KBM-7 (cell line): ENCODE results near the gene MPZL2.

Experiments used
- DNase-seq: peaks from one replicate; pipeline ENCODE4 v3.0.0-alpha.2; 2015
- in situ Hi-C: fragments of 300-500 bp; cut with MboI; formaldehyde crosslinking; loops from 2 replicates; pipeline ENCODE4 v1.14.3; 2020; ENCODE audit warnings: low sequenced_read_pairs, low pct_unique_long_range_greater_than_20kb, mixed read lengths

Gene MPZL2

DNA sequence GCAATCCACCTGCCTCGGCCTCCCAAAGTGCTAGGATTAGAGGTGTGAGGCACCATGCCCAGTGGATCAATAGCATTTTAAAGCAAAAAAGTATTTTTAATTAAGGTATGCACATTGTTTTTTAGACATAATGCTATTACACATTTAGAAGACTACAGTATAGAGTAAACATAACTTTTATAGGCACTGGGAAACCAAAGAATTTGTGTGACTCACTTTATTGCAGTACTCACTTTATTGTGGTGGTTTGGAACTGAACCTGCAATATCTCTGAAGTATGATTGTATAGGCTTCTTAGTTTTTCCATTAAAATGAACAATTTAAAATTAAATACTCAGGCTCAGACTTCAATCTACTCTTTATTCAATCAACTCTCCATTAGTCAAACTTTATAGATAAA lies 22.9 kb upstream of the MPZL2 start:
- in situ Hi-C loops: no loop called here
- no peak for DNase-seq

DNA sequence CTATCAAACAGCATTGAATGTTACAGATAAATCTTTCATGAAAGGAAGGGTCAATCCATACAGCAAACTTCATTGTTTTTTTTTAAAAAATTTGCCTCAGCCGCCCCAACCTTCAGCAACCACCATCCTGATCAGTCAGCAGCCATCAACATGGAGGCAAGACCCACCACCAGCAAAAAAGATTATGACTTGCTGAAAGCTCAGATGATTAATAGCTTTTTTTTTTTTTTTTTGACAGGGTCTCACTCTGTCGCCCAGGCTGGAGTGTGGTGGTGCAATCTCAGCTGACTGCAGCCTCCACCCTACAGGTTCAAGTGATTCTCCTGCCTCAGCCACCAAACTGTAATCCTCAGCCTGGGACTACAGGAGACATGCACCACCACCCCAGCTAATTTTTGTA lies 22.4 kb upstream of the MPZL2 start:
- in situ Hi-C loops: no loop called here
- DNase-seq: no peak

- in situ Hi-C loops: no loop called here
These were observed 19.8 kb upstream of the MPZL2 start for GRCh38 chr11:118283756-118284350.

GRCh38 chr11:118283037-118283636 lies 19.0 kb upstream of the MPZL2 start:
- in situ Hi-C loops: no loop called here
- DNase-seq: no peak

More at GRCh38 chr11:118283756-118284350, 19.8 kb upstream of the MPZL2 start:
- no peak for DNase-seq

- DNase-seq: no peak
- in situ Hi-C loops: no loop called here
These were observed 18.5 kb upstream of the MPZL2 start for GRCh38 chr11:118282606-118283005.

GRCh38 chr11:118281284-118281683 lies 17.2 kb upstream of the MPZL2 start:
- in situ Hi-C loops: no loop called here
- no peak for DNase-seq

GRCh38 chr11:118277312-118277711 lies 13.2 kb upstream of the MPZL2 start:
- DNase-seq: no peak
- in situ Hi-C loops: no loop called here

GRCh38 chr11:118276422-118276821 lies 12.3 kb upstream of the MPZL2 start:
- in situ Hi-C loops: no loop called here
- no peak for DNase-seq

DNA sequence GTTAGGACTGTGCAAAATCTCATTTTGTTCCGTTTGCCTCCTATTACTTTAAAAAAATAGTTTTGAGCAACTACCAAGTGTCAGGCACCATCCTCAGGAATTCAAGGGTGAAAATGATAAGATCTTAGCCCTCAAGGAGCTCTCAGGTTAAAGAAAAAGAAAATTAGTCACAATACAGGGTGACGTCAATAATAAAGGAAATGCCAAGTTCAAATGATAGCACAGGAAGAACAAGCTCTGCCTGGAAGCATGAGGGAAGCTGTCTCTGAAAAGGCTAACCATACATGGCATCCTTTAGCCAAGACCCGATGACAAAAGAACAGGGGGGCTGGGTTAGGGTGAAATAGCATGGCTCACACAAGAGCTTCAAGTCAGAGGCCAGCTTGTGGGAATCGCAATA lies 11.1 kb upstream of the MPZL2 start:
- in situ Hi-C loops: no loop called here
- no peak for DNase-seq

GRCh38 chr11:118274186-118274585 lies 10.1 kb upstream of the MPZL2 start:
- no peak for DNase-seq
- in situ Hi-C loops: no loop called here

DNA sequence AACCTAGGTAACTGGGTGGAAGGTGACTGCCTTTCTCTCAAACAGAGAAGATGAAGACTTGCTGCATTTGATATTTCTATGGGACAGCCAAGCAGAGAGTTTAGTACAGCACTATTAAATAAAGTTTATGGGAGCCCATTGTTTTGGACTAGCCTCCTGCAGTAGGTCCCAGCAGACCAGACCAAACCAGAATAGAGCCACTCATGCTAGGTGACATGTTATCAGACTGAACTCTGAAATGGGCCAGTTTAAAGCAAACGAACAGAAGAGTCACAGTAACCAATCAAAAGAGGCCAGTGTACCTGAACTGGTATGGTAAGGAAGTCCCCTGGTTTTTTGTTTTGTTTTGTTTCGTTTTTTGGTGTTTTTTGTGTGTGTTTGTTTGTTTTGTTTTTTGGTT lies 7.9 kb upstream of the MPZL2 start:
- DNase-seq: no peak
- in situ Hi-C loops: no loop called here

- no peak for DNase-seq
- in situ Hi-C loops: no loop called here
These were observed 3.4 kb upstream of the MPZL2 start for GRCh38 chr11:118267486-118267885.

- in situ Hi-C loops: no loop called here
- DNase-seq: no peak
These were observed 1.9 kb upstream of the MPZL2 start for GRCh38 chr11:118265954-118266353.

DNA sequence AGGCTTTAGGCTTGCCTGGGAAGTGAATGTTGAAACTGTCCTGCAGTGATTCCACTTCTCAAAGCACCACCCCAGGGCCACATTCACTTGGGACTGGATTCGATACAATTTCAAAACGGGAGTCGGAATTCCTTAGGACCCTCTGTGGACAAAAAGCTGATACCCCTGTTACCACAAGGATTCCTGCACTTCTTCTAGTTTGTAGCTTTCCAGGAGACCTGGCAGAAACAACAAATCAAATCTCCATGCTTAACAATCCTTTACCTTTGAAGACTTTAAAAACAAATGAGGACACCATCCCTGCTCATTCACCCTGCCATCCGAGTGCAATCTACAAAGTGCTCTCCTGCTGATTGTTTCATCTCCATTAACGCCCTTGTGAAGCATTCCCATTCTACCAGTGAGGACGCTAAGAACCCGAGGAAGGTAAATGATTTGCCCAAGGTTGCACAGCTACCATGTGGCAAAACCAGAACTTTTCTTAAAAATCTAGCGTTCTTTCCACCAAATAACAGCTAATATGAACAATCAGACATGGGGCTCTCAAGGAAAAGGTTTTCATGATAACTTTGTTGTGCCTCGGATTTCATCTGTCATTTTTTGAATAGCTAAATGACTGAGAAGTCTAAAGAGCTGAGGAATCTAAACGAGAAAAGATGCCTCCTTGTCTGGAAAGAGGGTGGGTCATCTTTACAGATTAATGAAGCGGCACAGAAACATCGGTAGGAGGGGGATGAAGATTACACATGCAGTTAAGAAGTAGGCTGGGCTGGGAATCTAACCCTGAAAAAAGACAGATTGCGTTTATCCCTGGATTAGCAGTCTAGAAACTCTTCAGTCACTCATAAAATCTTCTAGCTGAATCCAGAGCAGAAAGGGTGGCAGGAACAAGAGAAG lies 720 bp upstream of the MPZL2 start:
- DNase-seq: no peak
- in situ Hi-C loops: no loop called here

DNA sequence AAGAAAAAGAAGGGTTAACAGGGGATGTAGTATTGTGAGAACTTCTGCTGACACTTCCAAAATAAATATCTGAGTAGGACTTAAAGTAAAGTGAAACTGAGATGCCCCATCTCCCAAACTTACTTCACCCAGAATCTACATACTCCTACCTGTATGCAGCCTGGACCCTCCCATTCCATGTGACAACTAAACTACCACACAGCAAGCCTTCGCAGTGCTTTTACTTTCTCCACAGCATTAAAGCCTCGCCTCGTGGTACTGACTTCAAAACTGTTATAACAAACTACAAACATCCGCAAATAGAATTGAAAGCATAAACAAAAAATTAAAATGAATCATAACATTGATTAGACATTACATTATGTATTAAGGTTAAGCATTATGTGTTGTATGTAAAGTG lies 985 bp downstream of the MPZL2 start:
- DNase-seq: no peak
- in situ Hi-C loops: no loop called here

- in situ Hi-C loops: no loop called here
- no peak for DNase-seq
These were observed 3.7 kb downstream of the MPZL2 start for GRCh38 chr11:118260353-118260752.

DNA sequence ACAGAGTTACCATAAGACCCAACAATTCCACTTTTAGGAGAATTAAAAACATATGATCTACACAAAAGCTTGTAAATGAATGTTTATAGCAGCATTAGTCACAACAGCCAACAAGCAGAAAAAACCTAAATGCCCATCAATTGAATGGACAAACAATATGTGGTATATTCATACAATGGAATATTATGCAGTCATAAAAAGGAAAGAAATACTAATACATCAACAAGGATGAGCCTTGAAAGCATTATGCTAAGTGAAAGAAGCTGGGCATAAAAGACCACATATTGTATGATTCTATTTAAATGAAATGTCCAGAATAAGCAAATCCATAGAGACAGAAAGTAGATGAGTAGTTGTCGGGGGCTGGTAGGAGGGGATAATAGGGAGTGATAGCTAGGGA lies 5.0 kb downstream of the MPZL2 start:
- in situ Hi-C loops: no loop called here
- no peak for DNase-seq

DNA sequence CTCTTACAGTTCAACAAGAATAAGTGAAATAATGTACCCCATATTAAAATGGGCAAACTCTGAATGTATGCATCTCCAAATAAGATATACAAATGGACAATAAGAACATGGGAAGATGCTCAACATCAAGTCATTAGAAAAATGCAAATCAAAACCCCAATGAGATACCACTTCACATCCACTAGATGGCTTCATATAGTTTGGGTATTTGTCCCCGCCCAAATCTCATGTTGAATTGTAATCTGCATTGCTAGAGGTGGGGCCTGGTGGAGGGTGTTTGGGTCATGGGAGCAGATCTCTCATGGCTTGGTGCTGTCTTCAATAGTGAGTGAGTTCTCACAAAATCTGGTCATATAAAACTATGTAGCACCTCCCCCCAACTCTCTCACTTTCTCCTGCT lies 5.7 kb downstream of the MPZL2 start:
- in situ Hi-C loops: no loop called here

DNA sequence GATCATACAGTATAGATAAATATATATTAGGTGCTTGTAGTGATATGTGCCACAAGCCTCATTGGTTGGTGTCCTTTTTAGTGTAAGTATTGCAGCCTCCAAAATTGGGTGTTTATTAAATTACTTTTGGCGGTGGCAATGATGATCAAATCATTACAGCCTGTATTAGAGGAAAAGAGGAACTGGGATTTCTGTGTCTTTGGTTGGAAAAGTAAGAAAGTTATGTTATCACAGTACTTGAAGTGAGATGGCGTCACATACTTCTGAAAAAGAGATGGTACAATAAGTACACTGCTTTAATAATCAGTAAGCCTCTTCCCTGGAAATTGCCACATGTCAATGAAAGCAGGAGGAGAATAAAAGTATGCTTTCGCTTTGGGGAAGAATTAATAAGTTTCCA lies 11.4 kb downstream of the MPZL2 start:
- in situ Hi-C loops: no loop called here
- DNase-seq: no peak

More for the DNA sequence above, 5.7 kb downstream of the MPZL2 start:
- peak; percentile 46 for DNase-seq

DNA sequence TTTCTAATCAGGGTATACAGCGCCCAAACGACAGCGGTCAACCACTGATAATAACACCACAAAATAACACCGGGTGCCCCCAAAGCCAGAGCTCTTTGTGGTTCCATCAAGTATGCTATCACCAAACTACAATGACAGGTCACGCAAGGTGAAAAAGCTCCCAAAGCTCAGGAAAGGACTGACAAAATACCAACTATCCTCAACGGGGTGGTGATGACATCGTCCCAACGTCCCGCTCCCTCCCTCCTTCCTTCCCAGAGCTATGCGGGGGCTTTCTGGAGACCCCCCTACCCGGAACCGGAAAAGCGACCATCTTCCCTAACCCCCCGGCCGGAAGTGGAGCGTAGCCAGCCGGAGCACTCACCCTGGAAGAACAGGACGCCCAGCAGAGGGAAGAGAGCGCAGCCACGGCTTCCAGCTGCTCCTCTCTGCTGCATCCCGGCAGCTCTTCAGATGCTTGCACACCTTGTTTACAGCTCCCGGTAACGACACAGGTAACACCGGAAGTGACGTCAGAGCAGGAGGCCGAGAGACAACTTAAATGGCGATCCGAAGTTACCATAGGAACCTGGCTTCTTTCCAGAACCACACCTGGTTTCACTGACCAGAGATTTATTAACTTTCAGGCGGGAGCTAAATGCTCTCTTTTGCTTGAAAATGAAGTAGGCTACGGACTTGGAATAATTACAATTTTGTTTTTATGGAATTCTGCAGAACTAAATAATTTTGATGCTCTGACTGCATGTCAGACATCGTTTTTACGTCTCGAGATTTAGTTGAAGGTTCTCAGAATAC lies 12.0 kb downstream of the MPZL2 start, which contains the start of gene MPZL3:
TSS of gene MPZL3 (minus strand) at position 508 of the 795 bp plus-strand sequence. CDS start at position 437, 71 bp downstream.
- in situ Hi-C loops: no loop called here
- DNase-seq: peak; percentile 97
